NCI-H446 treated with DMSO at 0.1 percent for 48 hours (cell line): ENCODE results near the gene GBP2.

Source experiments
- DNase-seq: peaks from one replicate; lab custom pipeline; 2025; lab: John Stamatoyannopoulos, UW

Gene GBP2

GRCh38 chr1:89065079-89065868 is 60.6 kb downstream of the GBP2 start, which contains the start of gene GBP1:
Gene GBP1 (minus strand): TSS chr1:89065208. CDS start chr1:89063234, 1,974 bp downstream.
- no peak for DNase-seq

GRCh38 chr1:89064632-89065031 is 61.3 kb downstream of the GBP2 start:
- DNase-seq = no peak

DNA sequence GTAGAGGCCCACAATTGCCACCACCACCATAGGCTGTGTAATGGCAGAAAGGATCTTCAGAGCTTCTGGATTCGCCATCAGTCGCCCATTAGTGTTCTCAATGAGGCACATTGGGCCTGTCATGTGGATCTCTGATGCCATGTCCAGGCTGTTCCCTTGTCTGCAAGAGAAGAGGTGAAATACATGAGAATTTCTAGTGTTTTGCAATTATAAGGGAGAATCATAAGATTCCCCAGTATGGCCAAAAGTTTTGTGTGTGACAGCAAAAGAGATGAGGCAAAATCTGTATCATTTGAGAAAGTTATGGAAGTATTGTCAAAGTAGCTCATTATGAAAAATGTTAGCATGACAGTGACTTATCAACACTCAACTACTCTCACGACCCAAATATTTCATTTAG is 62.8 kb downstream of the GBP2 start:
- no peak for DNase-seq

- no peak for DNase-seq
These were observed 65.8 kb downstream of the GBP2 start for GRCh38 chr1:89060091-89060490.
